Effector memory CD4-positive, alpha-beta T cell (primary cell): ENCODE measurements around the gene SERPINA12.
A peak's percentile ranks its signal among the peaks of the same experiment; 100 is the strongest.
"Not testable (repeated sequence)": the region's sequence is repeated elsewhere in the genome, so short reads cannot be mapped to it uniquely, and the experiment has no call there.

Experiments
- DNase-seq, 3 donors: peaks; one replicate each; pipeline ENCODE4 v3.0.0-alpha.2; 2020
- H3K27ac ChIP-seq: 2 replicates; pipeline ENCODE4 v1.7.0; 2013; ENCODE audit warnings: mild to moderate bottlenecking, low read length, moderate library complexity; ENCODE audit not compliant: insufficient read depth, poor library complexity, severe bottlenecking
- H3K27me3 ChIP-seq: replicated peaks from 2 replicates; pipeline ENCODE4 v1.7.0; 2013; ENCODE audit warnings: mild to moderate bottlenecking, low read length; ENCODE audit not compliant: insufficient read depth, control insufficient read depth, poor library complexity, severe bottlenecking
- H3K36me3 ChIP-seq: 2 replicates; pipeline ENCODE4 v1.7.0; 2013; ENCODE audit warnings: mild to moderate bottlenecking, low read length, moderate library complexity; ENCODE audit not compliant: control insufficient read depth, insufficient read depth
- H3K4me1 ChIP-seq: 2 replicates; pipeline ENCODE4 v1.7.0; 2013; ENCODE audit warnings: low read length, mild to moderate bottlenecking; ENCODE audit not compliant: control insufficient read depth, insufficient read depth, poor library complexity, severe bottlenecking
- H3K4me3 ChIP-seq: 2 replicates; pipeline ENCODE4 v1.7.0; 2013; ENCODE audit warnings: low read length, low read depth, mild to moderate bottlenecking; ENCODE audit not compliant: insufficient read depth, poor library complexity, severe bottlenecking
- H3K9me3 ChIP-seq: 2 replicates; pipeline ENCODE4 v1.7.0; 2013; ENCODE audit warnings: mild to moderate bottlenecking, low read length, moderate library complexity; ENCODE audit not compliant: control insufficient read depth

The SERPINA12 gene

DNA sequence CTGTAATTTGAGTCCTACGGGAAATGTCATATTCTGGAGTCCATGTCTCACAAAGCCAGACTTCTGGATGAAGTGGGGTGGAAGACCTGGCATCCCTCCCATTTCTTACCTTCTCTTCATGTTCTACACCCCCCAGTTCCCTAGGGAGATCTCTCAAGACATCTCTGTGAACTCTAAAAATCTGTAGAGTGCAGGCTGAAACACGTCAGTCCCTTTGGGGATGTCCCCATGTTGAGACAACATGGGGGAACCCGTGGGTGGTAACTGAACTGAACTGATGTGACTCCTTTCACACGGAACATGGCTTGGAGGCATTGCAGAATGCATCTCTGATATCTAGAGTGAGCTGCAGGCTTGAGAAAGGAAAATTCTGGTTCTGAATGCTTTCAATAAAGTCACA, 15.2 kb downstream of the SERPINA12 start:
- Histone ChIP-seq H3K27ac (no peak overlapping the region), H3K9me3 (no peaks in the 10 kb centered on the region), H3K4me1 (no peaks in the 10 kb centered on the region), H3K27me3 (no peaks in the 10 kb centered on the region), H3K36me3 (no peaks in the 10 kb centered on the region), H3K4me3 (no peak overlapping the region)
- no peak for DNase-seq

DNA sequence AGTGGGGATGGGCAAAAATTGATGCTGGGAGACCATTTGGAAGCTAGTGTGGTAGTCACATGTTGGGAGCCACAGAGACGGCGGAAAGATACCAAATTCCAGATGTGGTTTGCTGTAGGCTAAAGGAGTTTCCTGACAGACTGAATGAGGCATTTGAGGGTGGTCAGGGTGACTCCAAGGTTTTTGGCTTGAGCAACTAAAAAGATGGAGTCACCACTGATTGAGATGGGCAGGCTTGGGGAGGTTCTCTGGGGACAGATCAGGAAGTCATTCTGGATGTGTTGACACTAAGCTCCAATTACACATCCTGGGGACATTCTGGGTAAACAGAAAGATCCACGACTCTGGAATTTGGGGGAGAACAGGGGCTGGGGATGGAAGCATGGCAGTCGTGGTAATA, 17.8 kb downstream of the SERPINA12 start:
- peaks cover 1% of the 10 kb centered on the region for H3K4me1 ChIP-seq
- no peaks in the 10 kb centered on the region for H3K27me3 ChIP-seq
- no peak overlapping the region for H3K4me3 ChIP-seq
- no peak overlapping the region for H3K27ac ChIP-seq
- no peaks in the 10 kb centered on the region for H3K9me3 ChIP-seq
- no peaks in the 10 kb centered on the region for H3K36me3 ChIP-seq
- DNase-seq, result no peak

DNA sequence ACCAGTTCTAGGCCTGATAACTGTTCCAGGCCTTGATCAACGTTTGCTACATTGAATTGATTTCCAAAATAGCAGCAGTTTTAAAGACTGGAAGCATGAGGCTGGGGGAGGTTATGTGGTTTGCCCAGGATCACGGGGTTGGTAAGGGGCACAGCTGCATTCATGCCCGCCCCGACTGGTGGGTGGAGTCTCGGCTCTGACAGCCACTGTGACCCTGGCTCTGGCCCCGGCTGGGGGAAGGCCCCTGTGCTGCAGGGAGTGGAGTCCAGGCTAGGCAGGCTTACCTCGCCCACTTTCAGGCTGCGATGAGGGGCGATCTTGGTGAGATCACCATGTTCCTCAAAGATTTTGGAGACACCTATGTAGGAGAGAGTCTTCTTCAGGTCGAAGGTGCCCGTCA, 19.9 kb downstream of the SERPINA12 start:
- H3K9me3 ChIP-seq, result no peaks in the 10 kb centered on the region
- H3K27me3 ChIP-seq, result no peaks in the 10 kb centered on the region
- DNase-seq, result no peak
- H3K27ac ChIP-seq, result no peak overlapping the region
- peaks cover 8% of the 10 kb centered on the region for H3K4me1 ChIP-seq
- no peak overlapping the region for H3K4me3 ChIP-seq
- H3K36me3 ChIP-seq, result no peaks in the 10 kb centered on the region

DNA sequence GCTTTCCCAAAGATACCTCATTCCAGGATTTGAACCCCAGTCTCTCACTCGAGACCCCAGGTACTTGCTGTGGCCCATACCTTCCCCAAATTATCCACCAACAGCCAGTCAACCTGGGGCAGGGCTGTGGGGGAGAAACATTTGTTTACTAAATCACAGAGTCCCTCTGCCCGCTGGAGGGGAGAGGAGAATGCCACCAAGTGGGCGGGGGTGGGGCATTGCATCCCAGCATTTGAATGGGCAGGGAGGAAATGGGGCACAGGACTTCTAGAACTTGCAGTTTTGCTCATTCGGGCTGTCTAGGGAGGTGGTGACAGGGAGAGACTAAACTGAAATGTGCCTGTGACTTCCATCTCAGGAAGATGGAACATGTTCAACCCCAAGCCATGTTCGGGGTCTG, 22.4 kb downstream of the SERPINA12 start:
- no peaks in the 10 kb centered on the region for H3K9me3 ChIP-seq
- DNase-seq, result no peak
- peaks cover 8% of the 10 kb centered on the region for H3K4me1 ChIP-seq
- no peak overlapping the region for H3K27ac ChIP-seq
- H3K4me3 ChIP-seq, result no peak overlapping the region
- H3K36me3 ChIP-seq, result no peaks in the 10 kb centered on the region
- H3K27me3 ChIP-seq, result no peaks in the 10 kb centered on the region

DNA sequence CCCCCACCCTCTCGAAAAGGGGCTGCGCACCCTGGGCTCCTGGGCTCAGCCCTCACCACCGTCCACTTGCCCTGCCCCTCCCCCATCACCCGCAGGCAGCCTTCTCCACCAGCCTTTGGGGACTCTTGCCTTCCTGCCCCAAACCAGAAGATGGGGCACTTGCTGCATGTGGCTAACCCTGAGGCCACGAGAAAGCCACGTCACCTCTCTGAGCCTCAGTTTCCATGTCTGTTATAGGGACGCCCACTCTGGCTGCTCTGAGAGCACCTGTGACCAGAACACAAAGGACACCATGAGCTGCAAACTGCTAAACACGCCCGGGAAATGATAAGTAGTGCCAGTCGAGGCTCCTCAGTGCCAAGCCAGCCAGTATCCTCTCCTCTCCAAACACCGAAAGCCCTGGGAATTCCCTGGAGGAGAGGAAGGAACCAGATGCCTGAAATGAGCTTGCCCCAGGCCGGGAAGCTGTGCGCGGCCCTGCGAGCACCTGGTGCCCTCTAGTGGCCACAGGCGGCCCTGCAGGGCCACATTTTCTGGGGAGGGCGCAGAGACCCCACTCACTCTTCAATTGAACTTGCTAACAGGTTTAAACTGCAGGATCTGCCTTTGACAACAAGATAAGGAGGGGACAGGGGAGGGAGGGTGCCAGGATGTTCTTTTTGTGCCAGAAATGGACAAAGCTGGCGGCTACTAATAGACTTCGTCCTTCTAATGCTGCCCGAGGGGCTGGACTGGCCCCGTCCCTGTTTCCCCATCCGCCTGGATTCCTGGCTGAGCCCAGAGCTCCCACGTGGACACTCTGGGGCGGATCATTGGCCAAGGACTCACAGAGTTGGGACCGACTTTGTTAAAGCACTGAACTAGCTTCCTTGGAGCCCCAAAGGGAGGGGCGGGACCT, 23.1 kb downstream of the SERPINA12 start:
- Histone ChIP-seq H3K4me1 (peaks cover 8% of the 10 kb centered on the region), H3K27me3 (no peaks in the 10 kb centered on the region), H3K36me3 (no peaks in the 10 kb centered on the region), H3K27ac (no peak overlapping the region), H3K9me3 (no peaks in the 10 kb centered on the region), H3K4me3 (no peak overlapping the region)
- peak in 1 of 3 donors; percentile 3 for DNase-seq

DNA sequence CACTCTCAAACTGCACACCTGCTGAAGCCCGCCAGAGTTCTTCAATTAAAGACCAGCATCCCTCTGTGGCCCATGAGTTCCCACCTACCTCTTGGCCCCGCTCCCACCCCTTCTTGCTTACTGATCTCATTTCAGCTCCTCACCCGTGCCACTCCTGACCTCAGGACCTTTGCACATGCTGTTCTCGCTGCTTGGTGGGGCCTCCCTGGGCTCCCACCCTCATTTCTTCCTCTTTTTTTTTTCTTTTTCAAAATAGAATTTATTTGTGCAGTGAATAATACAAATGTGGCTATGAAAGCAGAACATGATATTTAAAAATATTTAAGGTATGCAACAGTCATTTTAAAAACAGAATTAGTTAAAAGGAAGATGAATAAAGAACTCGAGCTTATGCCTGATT, 24.8 kb downstream of the SERPINA12 start:
- Histone ChIP-seq H3K9me3 (no peaks in the 10 kb centered on the region), H3K4me3 (no peak overlapping the region), H3K36me3 (no peaks in the 10 kb centered on the region), H3K4me1 (peaks cover 8% of the 10 kb centered on the region), H3K27me3 (no peaks in the 10 kb centered on the region), H3K27ac (no peak overlapping the region)
- no peak for DNase-seq

DNA sequence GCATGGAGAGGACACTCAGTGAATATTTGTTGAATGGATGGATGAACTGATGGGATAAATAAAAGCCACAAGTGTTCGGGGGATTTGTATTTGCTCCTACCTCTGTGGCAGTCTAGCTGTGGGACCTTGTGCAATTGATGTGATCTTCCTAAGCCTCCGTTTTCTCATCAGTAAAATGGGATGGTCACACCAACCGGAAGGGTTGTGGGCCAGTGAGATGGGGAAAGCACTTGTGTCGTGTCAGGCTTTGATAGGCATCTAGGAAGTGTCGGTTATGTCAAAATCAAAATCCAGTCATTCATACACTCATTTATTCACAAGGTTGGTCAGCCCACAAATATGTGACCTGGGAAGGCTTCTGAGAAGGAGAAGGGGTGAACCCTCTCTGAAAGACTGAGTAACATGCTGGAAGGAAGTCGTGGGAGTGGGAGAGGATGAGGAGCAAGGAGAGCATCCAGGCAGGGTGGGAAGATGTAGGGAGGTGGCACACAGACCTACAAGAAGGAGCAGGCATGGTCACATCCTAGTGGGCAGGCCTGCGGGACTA, 25.5 kb downstream of the SERPINA12 start:
- Histone ChIP-seq H3K36me3 (no peaks in the 10 kb centered on the region), H3K27me3 (no peaks in the 10 kb centered on the region), H3K9me3 (no peaks in the 10 kb centered on the region), H3K27ac (no peak overlapping the region), H3K4me1 (peaks cover 8% of the 10 kb centered on the region), H3K4me3 (no peak overlapping the region)
- DNase-seq, result no peak

DNA sequence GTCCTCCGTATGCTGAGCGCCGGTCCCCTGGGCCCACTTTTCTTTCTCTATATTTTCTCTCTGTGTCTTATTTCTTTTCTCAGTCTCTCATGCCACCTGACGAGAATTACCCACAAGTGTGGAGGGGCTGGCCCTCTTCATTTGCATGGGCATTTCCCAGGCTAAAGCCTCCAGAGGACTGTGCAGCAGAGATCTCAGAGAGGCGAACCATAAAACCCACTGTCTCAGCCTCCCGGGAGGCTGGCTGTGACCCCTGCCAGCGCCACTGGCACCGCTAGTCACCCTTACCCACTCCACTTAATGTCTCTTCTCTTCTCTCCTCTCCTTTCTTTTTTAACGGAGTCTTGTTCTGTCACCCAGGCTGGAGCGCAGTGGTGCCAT, 26.2 kb downstream of the SERPINA12 start:
- Histone ChIP-seq H3K9me3 (no peaks in the 10 kb centered on the region), H3K27me3 (no peaks in the 10 kb centered on the region), H3K4me1 (peaks cover 8% of the 10 kb centered on the region), H3K36me3 (no peaks in the 10 kb centered on the region), H3K4me3 (no peak overlapping the region), H3K27ac (no peak overlapping the region)
- no peak for DNase-seq

DNA sequence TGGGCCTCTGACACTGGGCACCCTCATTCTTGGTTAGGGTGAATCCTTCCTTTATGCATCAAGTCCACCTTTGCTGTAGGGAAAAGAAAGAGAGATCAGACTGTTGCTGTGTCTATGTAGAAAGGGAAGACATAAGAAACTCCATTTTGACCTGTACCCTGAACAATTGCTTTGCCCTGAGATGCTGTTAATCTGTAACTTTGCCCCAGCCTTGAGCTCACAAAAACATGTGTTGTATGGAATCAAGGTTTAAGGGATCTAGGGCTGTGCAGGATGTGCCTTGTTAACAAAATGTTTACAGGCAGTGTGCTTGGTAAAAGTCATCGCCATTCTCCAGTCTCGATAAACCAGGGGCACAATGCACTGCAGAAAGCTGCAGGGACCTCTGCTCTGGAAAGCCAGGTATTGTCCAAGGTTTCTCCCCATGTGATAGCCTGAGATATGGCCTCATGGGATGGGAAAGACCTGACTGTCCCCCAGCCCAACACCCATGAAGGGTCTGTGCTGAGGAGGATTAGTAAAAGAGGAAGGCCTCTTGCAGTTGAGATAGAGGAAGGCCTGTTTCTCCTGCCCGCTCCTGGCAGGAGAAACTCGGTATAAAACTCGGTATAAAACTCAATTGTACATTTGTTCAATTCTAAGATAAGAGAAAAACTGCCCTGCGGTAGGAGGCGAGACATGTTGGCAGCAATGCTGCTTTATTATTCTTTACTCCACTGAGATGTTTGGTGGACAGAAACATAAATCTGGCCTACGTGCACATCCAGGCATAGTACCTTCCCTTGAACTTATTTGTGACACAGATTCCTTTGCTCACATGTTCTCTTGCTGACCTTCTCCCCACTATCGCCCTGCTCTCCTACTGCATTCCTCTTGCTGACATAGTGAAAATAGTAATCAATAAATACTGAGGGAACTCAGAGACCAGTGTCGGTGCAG, 26.9 kb downstream of the SERPINA12 start:
- not testable (repeated sequence) for H3K4me3 ChIP-seq, H3K9me3 ChIP-seq, H3K27ac ChIP-seq, H3K27me3 ChIP-seq, DNase-seq, H3K4me1 ChIP-seq, H3K36me3 ChIP-seq
